HCT116 (cell line): ENCODE measurements around the gene SPAG4. TPM values are rescaled to one million over a fixed set of nuclear protein-coding genes. Genes with fewer than 3 reads are reported as not detected.

ENCODE experiments used
- ATAC-seq: fragments of 200-7000 bp; cut with Tn5 transposase; 2 replicates; pipeline ENCODE4 v1.9.1; 2020; ENCODE audit warnings: mild to moderate bottlenecking, moderate library complexity
- BruUV-seq: library from RNA; stranded (reverse); fragments of 400-500 nt; replicated peaks from 2 replicates; lab custom pipeline; 2021; lab: Mats Ljungman, UMichigan
- CTCF ChIA-PET: fragments of 300-600 bp; sonication (Branson Sonifier 250); formaldehyde crosslinking; loops from one replicate; lab custom pipeline; 2021; ENCODE audit warnings: antibody characterized with exemption; lab: Charles Lee
- POLR2A ChIA-PET: fragments of 300-600, 350-600 bp; sonication (Branson Sonifier 250); formaldehyde crosslinking; loops from one replicate; lab custom pipeline; 2021; ENCODE audit warnings: antibody characterized with exemption; lab: Charles Lee
- RAD21 ChIA-PET, 2 experiments: fragments of 300-600 bp; sonication (Branson Sonifier 250); formaldehyde crosslinking; loops; one replicate each; lab custom pipeline; 2023; ENCODE audit warnings: low total read pairs in 2 of 2; ENCODE audit not compliant: uncharacterized antibody in 2 of 2, unreplicated experiment in 2 of 2, low non-redundant PET in 1 of 2; lab: Charles Lee
- DNase-seq: peaks from one replicate; pipeline ENCODE4 v3.0.0-alpha.2; 2010; ENCODE audit warnings: low read depth, low spot score
- H2AFZ ChIP-seq: fragments of 200-600 bp; shearing (Covaris generic), sonication (generic); 2 replicates; pipeline ENCODE4 v1.6.1; 2017; ENCODE audit warnings: low read depth, mixed run types, mixed read lengths, antibody characterized with exemption, low read length; ENCODE audit not compliant: poor library complexity, severe bottlenecking
- H3K27ac ChIP-seq: 2 replicates; pipeline ENCODE4 v1.5.1; 2012; ENCODE audit warnings: low read depth, low read length
- H3K27me3 ChIP-seq: fragments of 200-600 bp; sonication (generic); 2 replicates; pipeline ENCODE4 v1.6.1; 2016; ENCODE audit warnings: mixed run types, low read length, mixed read lengths; ENCODE audit not compliant: insufficient read depth
- H3K36me3 ChIP-seq, 2 experiments: fragments of 200-500 bp in 1 of 2; fragments of 200-600 bp in 1 of 2; sonication (Bioruptor generic) in 1 of 2; sonication (generic) in 1 of 2; 2 replicates each; pipeline versions ENCODE4 v1.5.1 to v1.6.1; 2014 to 2016; ENCODE audit warnings: low read length in 2 of 2, inconsistent platforms in 1 of 2, mixed read lengths in 1 of 2, mixed run types in 1 of 2; ENCODE audit not compliant: insufficient read depth in 2 of 2, control insufficient read depth in 1 of 2
- H3K4me1 ChIP-seq, 2 experiments: fragments of 200-600 bp in 1 of 2; sonication (generic) in 1 of 2; 2 replicates each; pipeline versions ENCODE4 v1.5.1 to v1.6.1; 2012 to 2017; ENCODE audit warnings: low read length in 2 of 2, inconsistent platforms in 1 of 2, mild to moderate bottlenecking in 1 of 2, mixed read lengths in 1 of 2, mixed run types in 1 of 2, moderate library complexity in 1 of 2; ENCODE audit not compliant: insufficient read depth in 2 of 2, control insufficient read depth in 1 of 2
- H3K4me2 ChIP-seq: fragments of 200-600 bp; sonication (generic); 2 replicates; pipeline ENCODE4 v1.6.1; 2017; ENCODE audit warnings: mixed run types, low read length, mixed read lengths
- H3K4me3 ChIP-seq, 2 experiments: fragments of 200-600 bp in 1 of 2; sonication (generic) in 1 of 2; replicated peaks in 1 of 2; 2 replicates each; pipeline ENCODE4 v1.5.1; 2011 to 2016; ENCODE audit warnings: low read length in 2 of 2, control low read depth in 1 of 2, low read depth in 1 of 2, mild to moderate bottlenecking in 1 of 2, mixed read lengths in 1 of 2, mixed run types in 1 of 2
- H3K79me2 ChIP-seq: fragments of 200-600 bp; sonication (generic); 2 replicates; pipeline ENCODE4 v1.6.1; 2017; ENCODE audit warnings: mild to moderate bottlenecking, mixed run types, low read length, moderate library complexity, mixed read lengths; ENCODE audit not compliant: insufficient read depth
- H3K9ac ChIP-seq: fragments of 200-600 bp; sonication (generic); 2 replicates; pipeline ENCODE4 v1.6.1; 2016; ENCODE audit warnings: low read length, mixed read lengths
- H3K9me2 ChIP-seq: fragments of 200-600 bp; sonication (generic), shearing (Covaris generic); 2 replicates; pipeline ENCODE4 v1.6.1; 2017; ENCODE audit warnings: mixed run types, mild to moderate bottlenecking, moderate library complexity; ENCODE audit not compliant: insufficient read depth
- H3K9me3 ChIP-seq, 2 experiments: fragments of 200-500 bp in 1 of 2; fragments of 200-600 bp in 1 of 2; sonication (Bioruptor generic) in 1 of 2; sonication (generic) in 1 of 2; 2 replicates each; pipeline ENCODE4 v1.6.1; 2014 to 2017; ENCODE audit warnings: low read length in 2 of 2, mixed read lengths in 2 of 2, inconsistent platforms in 1 of 2, low read depth in 1 of 2, mild to moderate bottlenecking in 1 of 2, mixed run types in 1 of 2, moderate library complexity in 1 of 2; ENCODE audit not compliant: control insufficient read depth in 1 of 2, insufficient read depth in 1 of 2
- H4K20me1 ChIP-seq: fragments of 200-600 bp; sonication (generic), shearing (Covaris generic); 2 replicates; pipeline ENCODE4 v1.6.1; 2017; ENCODE audit warnings: mixed run types, mild to moderate bottlenecking, moderate library complexity; ENCODE audit not compliant: insufficient read depth
- CBX3 ChIP-seq: IDR thresholded peaks from 2 replicates; pipeline ENCODE4 v1.6.1; 2012; ENCODE audit warnings: low read depth
- CEBPB ChIP-seq: IDR thresholded peaks from 2 replicates; pipeline ENCODE4 v1.6.1; 2012; ENCODE audit warnings: low read depth
- EGR1 ChIP-seq: IDR thresholded peaks from 2 replicates; pipeline ENCODE4 v1.6.1; 2012; ENCODE audit warnings: low read depth
- ELF1 ChIP-seq: IDR thresholded peaks from 2 replicates; pipeline ENCODE4 v1.6.1; 2012; ENCODE audit warnings: low read depth, borderline replicate concordance
- EZH2phosphoT487 ChIP-seq: fragments of 200-600 bp; IDR thresholded peaks from 2 replicates; pipeline ENCODE4 v1.6.1; 2018; ENCODE audit warnings: antibody characterized with exemption, borderline replicate concordance
- SIN3A ChIP-seq: IDR thresholded peaks from 2 replicates; pipeline ENCODE4 v1.6.1; 2012; ENCODE audit warnings: low read depth
- SRF ChIP-seq: IDR thresholded peaks from 2 replicates; pipeline ENCODE4 v1.6.1; 2012; ENCODE audit warnings: low read depth
- ZNF274 ChIP-seq: fragments of 200-500 bp; sonication (Bioruptor generic); IDR thresholded peaks from 2 replicates; pipeline ENCODE4 v1.6.1; 2014; ENCODE audit warnings: mild to moderate bottlenecking, low read depth, low read length, inconsistent platforms
- intact Hi-C: fragments of 100-400 bp; cut with micrococcal nuclease; formaldehyde crosslinking; loops from 2 replicates; pipeline ENCODE4 v1.10.0; 2022
- total RNA-seq: library from RNA; stranded (reverse); gene quantifications from one replicate; pipeline ENCODE4 v1.2.1, GENCODE V29; 2021; ENCODE audit not compliant: unreplicated experiment
- TF ChIP-seq, protein P1 (sequence below): IDR thresholded peaks from 2 replicates; pipeline ENCODE4 v1.6.1; 2011; ENCODE audit warnings: mild to moderate bottlenecking, low read length, moderate library complexity; ENCODE audit not compliant: insufficient replicate concordance; ENCODE audit errors: extremely low read depth
- TF ChIP-seq, protein P2 (sequence below): IDR thresholded peaks from 2 replicates; pipeline ENCODE4 v1.6.1; 2012; ENCODE audit warnings: low read depth

Gene SPAG4
- total RNA-seq, 1 experiment from 2014 or later = 6.2 TPM

DNA sequence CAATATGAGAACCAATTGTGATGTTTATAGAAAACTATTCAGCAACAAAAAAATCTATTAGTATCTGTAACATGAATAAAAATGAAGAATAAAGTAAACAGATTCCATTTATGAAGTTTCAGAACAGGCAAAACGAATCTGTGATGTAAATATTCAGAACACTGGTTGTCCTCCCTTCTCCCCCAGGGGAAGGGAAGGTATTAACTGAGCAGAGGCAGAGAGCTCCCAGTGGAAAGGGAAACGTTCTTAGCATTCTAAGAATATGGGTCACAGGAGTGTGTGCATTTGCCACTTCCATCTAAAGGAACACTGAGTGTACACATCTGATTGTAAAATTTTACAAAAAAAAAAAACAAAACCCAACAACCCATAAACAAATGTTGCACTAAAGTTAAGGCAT, 23.1 kb downstream of the SPAG4 start:
- ChIA-PET CTCF (interaction anchor here (0.6 kb wide), 1 partner anchor 517 kb away, joined by 3 read pairs; no protein-coding TSS in a partner anchor), RAD21 (no interaction called here), POLR2A (no interaction called here)
- Histone ChIP-seq H3K27ac (no peak overlapping the region), H3K9ac (no peak overlapping the region), H3K4me2 (no peak overlapping the region), H3K27me3 (no peaks in the 10 kb centered on the region), H3K4me1 (no peaks in the 10 kb centered on the region), H3K36me3 (no peaks in the 10 kb centered on the region), H3K4me3 (no peak overlapping the region), H4K20me1 (peaks cover 7% of the 10 kb centered on the region; the same call in 1 of the 2 replicates), H3K9me2 (no peaks in the 10 kb centered on the region), H2AFZ (no peak overlapping the region), H3K79me2 (peaks cover 95% of the 10 kb centered on the region), H3K9me3 (no peaks in the 10 kb centered on the region)
- DNase-seq = no peak
- BruUV-seq = no TSS peak
- intact Hi-C loops = no loop called here
- TF ChIP-seq, protein P1, sequence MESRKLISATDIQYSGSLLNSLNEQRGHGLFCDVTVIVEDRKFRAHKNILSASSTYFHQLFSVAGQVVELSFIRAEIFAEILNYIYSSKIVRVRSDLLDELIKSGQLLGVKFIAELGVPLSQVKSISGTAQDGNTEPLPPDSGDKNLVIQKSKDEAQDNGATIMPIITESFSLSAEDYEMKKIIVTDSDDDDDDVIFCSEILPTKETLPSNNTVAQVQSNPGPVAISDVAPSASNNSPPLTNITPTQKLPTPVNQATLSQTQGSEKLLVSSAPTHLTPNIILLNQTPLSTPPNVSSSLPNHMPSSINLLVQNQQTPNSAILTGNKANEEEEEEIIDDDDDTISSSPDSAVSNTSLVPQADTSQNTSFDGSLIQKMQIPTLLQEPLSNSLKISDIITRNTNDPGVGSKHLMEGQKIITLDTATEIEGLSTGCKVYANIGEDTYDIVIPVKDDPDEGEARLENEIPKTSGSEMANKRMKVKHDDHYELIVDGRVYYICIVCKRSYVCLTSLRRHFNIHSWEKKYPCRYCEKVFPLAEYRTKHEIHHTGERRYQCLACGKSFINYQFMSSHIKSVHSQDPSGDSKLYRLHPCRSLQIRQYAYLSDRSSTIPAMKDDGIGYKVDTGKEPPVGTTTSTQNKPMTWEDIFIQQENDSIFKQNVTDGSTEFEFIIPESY = no peak
- ATAC-seq = no peak

DNA sequence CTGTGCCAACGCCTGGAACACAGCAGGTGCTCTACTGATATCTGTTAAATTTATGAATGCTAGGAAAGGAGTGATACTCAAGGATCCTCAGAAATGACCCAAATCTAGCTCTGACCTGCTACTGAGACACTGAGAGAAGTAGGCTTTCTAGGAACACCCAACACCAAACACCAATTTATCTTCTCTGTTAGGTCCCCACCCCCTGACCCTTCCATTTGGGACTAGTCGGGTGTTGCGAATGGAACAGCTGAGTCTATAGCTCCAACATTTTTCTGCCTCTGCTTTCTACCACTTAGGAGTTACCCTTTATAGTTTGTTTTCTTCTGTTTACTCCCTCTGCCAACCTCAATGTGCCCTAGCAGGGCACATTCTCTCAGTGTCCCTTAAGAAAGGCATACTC, 25.1 kb downstream of the SPAG4 start:
- Histone ChIP-seq H3K9ac (no peak overlapping the region), H3K36me3 (no peaks in the 10 kb centered on the region), H3K27ac (no peak overlapping the region), H3K27me3 (no peaks in the 10 kb centered on the region), H3K9me2 (no peaks in the 10 kb centered on the region), H3K4me3 (no peak overlapping the region), H4K20me1 (peaks cover 15% of the 10 kb centered on the region; the same call in 1 of the 2 replicates), H3K4me1 (no peaks in the 10 kb centered on the region), H2AFZ (no peak overlapping the region), H3K4me2 (no peak overlapping the region), H3K9me3 (no peaks in the 10 kb centered on the region), H3K79me2 (peaks cover 99% of the 10 kb centered on the region)
- DNase-seq (no peak), ATAC-seq (no peak)
- ChIA-PET RAD21 (no interaction called here), CTCF (no interaction called here), POLR2A (no interaction called here)
- intact Hi-C loops = no loop called here
- no TSS peak for BruUV-seq
- TF ChIP-seq ZNF274 = no peak
- no peak for TF ChIP-seq SIN3A
- no peak for TF ChIP-seq CBX3
- no peak for TF ChIP-seq EZH2phosphoT487
- TF ChIP-seq, protein P2, sequence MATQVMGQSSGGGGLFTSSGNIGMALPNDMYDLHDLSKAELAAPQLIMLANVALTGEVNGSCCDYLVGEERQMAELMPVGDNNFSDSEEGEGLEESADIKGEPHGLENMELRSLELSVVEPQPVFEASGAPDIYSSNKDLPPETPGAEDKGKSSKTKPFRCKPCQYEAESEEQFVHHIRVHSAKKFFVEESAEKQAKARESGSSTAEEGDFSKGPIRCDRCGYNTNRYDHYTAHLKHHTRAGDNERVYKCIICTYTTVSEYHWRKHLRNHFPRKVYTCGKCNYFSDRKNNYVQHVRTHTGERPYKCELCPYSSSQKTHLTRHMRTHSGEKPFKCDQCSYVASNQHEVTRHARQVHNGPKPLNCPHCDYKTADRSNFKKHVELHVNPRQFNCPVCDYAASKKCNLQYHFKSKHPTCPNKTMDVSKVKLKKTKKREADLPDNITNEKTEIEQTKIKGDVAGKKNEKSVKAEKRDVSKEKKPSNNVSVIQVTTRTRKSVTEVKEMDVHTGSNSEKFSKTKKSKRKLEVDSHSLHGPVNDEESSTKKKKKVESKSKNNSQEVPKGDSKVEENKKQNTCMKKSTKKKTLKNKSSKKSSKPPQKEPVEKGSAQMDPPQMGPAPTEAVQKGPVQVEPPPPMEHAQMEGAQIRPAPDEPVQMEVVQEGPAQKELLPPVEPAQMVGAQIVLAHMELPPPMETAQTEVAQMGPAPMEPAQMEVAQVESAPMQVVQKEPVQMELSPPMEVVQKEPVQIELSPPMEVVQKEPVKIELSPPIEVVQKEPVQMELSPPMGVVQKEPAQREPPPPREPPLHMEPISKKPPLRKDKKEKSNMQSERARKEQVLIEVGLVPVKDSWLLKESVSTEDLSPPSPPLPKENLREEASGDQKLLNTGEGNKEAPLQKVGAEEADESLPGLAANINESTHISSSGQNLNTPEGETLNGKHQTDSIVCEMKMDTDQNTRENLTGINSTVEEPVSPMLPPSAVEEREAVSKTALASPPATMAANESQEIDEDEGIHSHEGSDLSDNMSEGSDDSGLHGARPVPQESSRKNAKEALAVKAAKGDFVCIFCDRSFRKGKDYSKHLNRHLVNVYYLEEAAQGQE = no peak
- no peak for TF ChIP-seq SRF
- no peak for TF ChIP-seq ELF1
- TF ChIP-seq CEBPB = no peak
- TF ChIP-seq EGR1 = no peak
- TF ChIP-seq, protein P1 = no peak
